ENCODE results near the gene EIF3K. TPM values are rescaled to one million over a fixed set of nuclear protein-coding genes. Genes with fewer than 3 reads are reported as not detected.

EIF3K gene
- total and polyA plus RNA-seq, 10 of the 15 experiments (the other 5 are each of a cell fraction or from before 2014, with no cell fraction given) = 330 to 927 (median 436) TPM

DNA sequence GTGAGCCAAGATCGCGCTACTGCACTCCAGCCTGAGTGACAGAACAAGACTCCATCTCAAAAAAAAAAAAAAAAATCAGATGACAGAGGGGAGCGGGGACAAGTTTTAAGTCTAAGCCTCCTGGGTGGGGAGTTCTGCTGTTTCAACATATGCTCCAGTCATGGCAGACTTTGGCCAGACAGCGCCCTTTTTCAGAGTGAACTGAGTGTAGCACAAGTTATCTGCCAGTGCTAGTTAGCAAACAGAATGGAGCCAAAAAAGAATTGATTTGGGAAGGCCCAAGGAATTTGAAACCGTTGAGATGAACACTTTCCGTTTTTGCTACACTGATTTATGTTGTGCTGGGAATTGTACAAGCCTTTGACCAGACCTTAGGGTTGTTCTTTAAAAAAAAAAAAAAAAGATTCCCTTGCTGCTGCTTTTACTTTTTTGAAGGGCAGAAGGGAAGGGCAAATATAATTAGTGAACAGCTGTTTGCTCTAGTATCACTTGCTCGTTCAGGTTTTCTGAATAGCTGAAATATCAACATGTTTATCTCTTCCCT lies 34.1 kb downstream of the EIF3K start (continued):
- TF ChIP-seq POU2F2 (IDR thresholded peaks at IDR 0.05; ENCODE audit: borderline replicate concordance, low read depth, low read length) = no peak
- TF ChIP-seq, protein P1, sequence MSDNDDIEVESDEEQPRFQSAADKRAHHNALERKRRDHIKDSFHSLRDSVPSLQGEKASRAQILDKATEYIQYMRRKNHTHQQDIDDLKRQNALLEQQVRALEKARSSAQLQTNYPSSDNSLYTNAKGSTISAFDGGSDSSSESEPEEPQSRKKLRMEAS (IDR thresholded peaks at IDR 0.05; ENCODE audit: low read depth, low read length) = no peak

DNA sequence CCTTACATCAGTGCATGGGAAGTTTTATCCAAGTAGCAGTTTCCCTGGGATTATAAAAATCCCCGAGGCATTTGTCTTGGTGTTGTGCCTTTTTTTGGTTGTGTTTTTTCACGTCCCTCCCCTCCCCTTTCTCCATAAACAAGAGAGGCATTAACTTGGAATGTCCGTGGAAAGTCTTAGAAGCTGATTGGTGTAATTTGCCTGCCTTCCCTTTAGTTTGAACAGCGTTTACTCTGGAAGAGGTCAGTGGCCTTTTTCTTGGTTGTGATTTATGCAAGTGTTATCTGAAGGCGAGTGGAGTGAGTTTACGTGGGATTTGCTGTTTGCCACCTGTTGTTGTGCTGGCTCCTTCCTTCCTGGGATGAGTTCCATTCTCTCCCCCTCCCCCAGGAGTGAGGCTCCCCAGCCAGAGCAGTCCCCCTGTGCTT lies 35.7 kb downstream of the EIF3K start:
- Histone ChIP-seq H3K36me3 (ENCODE audit: control insufficient read depth in 2 of 2, insufficient read depth in 2 of 2, low read length in 1 of 2) (peaks cover 0 to 5% of the 10 kb centered on the region in 2 experiments; a peak in 1 of 4 replicates), H3K79me2 (ENCODE audit: control insufficient read depth, insufficient read depth, low read length) (peaks cover 94% of the 10 kb centered on the region), H3K4me2 (ENCODE audit: control insufficient read depth, insufficient read depth) (peak overlapping the region; percentile 49), H3K9me3 (replicated peaks; ENCODE audit: control insufficient read depth, insufficient read depth, low read length) (no peaks in the 10 kb centered on the region), H2AFZ (ENCODE audit: control insufficient read depth, low read depth, low read length) (no peak overlapping the region), H3K4me3 (peak overlapping the region; percentile 15; the same call in 1 of the 2 replicates), H3K4me1 (ENCODE audit: control insufficient read depth, insufficient read depth, low read length) (peaks cover 39% of the 10 kb centered on the region), H3K9ac (ENCODE audit: control insufficient read depth, insufficient read depth, low read length) (no peak overlapping the region; the same call in 1 of the 2 replicates), H3K27ac (ENCODE audit: control insufficient read depth, insufficient read depth) (peak overlapping the region; percentile 51), H3K27me3 (replicated peaks in 1 of 2; ENCODE audit: control insufficient read depth in 2 of 2, insufficient read depth in 2 of 2, low read length in 1 of 2) (no peaks in the 10 kb centered on the region), H4K20me1 (ENCODE audit: control insufficient read depth, insufficient read depth) (no peaks in the 10 kb centered on the region; the same call in 1 of the 2 replicates)
- BruUV-seq (replicated peaks) = no TSS peak
- FAIRE-seq = no peak
- intact Hi-C loops (cut with micrococcal nuclease; ENCODE audit: unreplicated experiment) (no loop called here), in situ Hi-C loops (cut with MboI) (no loop called here)
- DNase-seq (ENCODE audit: low read depth, low spot score) = no peak
- CTCF ChIA-PET = interaction anchor here (1.6 kb wide), 1 partner anchor 18 kb away, joined by 7 read pairs; no protein-coding TSS in a partner anchor
- WGBS (ENCODE audit: insufficient coverage, insufficient replicate concordance, low lambda C conversion rate, missing lambda C conversion rate) = 46% methylated on average over 6 of the region's 6 CpGs
- no peak for ATAC-seq
- POLR2A ChIA-PET = no interaction called here
- SMC1A ChIA-PET (ENCODE audit: uncharacterized antibody, unreplicated experiment) = interaction anchor here (1.0 kb wide), 1 partner anchor 14 kb away, joined by 3 read pairs; no protein-coding TSS in a partner anchor
- RAD21 ChIA-PET (ENCODE audit: unreplicated experiment) = no interaction called here
- no peak for TF ChIP-seq ZBED1 (IDR thresholded peaks at IDR 0.05; ENCODE audit: borderline replicate concordance)
- TF ChIP-seq ZNF274 (IDR thresholded peaks at IDR 0.05; ENCODE audit: insufficient read depth, insufficient read length) = no peak
- no peak for TF ChIP-seq ZNF384 (IDR thresholded peaks at IDR 0.05; ENCODE audit: borderline replicate concordance, low read depth, low read length)
- TF ChIP-seq, protein P2, sequence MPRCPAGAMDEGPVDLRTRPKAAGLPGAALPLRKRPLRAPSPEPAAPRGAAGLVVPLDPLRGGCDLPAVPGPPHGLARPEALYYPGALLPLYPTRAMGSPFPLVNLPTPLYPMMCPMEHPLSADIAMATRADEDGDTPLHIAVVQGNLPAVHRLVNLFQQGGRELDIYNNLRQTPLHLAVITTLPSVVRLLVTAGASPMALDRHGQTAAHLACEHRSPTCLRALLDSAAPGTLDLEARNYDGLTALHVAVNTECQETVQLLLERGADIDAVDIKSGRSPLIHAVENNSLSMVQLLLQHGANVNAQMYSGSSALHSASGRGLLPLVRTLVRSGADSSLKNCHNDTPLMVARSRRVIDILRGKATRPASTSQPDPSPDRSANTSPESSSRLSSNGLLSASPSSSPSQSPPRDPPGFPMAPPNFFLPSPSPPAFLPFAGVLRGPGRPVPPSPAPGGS (IDR thresholded peaks at IDR 0.05; ENCODE audit: borderline replicate concordance, insufficient read depth, low read depth, low read length, poor library complexity, severe bottlenecking) = no peak
- no peak for TF ChIP-seq ZZZ3 (IDR thresholded peaks at IDR 0.05; ENCODE audit: control insufficient read depth, insufficient read length, low read depth)
- TF ChIP-seq, protein P3, sequence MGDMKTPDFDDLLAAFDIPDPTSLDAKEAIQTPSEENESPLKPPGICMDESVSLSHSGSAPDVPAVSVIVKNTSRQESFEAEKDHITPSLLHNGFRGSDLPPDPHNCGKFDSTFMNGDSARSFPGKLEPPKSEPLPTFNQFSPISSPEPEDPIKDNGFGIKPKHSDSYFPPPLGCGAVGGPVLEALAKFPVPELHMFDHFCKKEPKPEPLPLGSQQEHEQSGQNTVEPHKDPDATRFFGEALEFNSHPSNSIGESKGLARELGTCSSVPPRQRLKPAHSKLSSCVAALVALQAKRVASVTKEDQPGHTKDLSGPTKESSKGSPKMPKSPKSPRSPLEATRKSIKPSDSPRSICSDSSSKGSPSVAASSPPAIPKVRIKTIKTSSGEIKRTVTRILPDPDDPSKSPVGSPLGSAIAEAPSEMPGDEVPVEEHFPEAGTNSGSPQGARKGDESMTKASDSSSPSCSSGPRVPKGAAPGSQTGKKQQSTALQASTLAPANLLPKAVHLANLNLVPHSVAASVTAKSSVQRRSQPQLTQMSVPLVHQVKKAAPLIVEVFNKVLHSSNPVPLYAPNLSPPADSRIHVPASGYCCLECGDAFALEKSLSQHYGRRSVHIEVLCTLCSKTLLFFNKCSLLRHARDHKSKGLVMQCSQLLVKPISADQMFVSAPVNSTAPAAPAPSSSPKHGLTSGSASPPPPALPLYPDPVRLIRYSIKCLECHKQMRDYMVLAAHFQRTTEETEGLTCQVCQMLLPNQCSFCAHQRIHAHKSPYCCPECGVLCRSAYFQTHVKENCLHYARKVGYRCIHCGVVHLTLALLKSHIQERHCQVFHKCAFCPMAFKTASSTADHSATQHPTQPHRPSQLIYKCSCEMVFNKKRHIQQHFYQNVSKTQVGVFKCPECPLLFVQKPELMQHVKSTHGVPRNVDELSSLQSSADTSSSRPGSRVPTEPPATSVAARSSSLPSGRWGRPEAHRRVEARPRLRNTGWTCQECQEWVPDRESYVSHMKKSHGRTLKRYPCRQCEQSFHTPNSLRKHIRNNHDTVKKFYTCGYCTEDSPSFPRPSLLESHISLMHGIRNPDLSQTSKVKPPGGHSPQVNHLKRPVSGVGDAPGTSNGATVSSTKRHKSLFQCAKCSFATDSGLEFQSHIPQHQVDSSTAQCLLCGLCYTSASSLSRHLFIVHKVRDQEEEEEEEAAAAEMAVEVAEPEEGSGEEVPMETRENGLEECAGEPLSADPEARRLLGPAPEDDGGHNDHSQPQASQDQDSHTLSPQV (IDR thresholded peaks at IDR 0.05) = no peak
- TF ChIP-seq, protein P4, sequence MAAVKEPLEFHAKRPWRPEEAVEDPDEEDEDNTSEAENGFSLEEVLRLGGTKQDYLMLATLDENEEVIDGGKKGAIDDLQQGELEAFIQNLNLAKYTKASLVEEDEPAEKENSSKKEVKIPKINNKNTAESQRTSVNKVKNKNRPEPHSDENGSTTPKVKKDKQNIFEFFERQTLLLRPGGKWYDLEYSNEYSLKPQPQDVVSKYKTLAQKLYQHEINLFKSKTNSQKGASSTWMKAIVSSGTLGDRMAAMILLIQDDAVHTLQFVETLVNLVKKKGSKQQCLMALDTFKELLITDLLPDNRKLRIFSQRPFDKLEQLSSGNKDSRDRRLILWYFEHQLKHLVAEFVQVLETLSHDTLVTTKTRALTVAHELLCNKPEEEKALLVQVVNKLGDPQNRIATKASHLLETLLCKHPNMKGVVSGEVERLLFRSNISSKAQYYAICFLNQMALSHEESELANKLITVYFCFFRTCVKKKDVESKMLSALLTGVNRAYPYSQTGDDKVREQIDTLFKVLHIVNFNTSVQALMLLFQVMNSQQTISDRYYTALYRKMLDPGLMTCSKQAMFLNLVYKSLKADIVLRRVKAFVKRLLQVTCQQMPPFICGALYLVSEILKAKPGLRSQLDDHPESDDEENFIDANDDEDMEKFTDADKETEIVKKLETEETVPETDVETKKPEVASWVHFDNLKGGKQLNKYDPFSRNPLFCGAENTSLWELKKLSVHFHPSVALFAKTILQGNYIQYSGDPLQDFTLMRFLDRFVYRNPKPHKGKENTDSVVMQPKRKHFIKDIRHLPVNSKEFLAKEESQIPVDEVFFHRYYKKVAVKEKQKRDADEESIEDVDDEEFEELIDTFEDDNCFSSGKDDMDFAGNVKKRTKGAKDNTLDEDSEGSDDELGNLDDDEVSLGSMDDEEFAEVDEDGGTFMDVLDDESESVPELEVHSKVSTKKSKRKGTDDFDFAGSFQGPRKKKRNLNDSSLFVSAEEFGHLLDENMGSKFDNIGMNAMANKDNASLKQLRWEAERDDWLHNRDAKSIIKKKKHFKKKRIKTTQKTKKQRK (IDR thresholded peaks at IDR 0.05; ENCODE audit: low read depth, low read length) = no peak

Measured in GM12878 (cell line).